ENCODE results near the gene GLIS1. TPM values are rescaled to one million over a fixed set of nuclear protein-coding genes. Genes with fewer than 3 reads are reported as not detected.

The GLIS1 gene
- total and polyA plus RNA-seq, 12 donors: 0.06 to 0.10 (median 0.09) TPM; not detected in 7

DNA sequence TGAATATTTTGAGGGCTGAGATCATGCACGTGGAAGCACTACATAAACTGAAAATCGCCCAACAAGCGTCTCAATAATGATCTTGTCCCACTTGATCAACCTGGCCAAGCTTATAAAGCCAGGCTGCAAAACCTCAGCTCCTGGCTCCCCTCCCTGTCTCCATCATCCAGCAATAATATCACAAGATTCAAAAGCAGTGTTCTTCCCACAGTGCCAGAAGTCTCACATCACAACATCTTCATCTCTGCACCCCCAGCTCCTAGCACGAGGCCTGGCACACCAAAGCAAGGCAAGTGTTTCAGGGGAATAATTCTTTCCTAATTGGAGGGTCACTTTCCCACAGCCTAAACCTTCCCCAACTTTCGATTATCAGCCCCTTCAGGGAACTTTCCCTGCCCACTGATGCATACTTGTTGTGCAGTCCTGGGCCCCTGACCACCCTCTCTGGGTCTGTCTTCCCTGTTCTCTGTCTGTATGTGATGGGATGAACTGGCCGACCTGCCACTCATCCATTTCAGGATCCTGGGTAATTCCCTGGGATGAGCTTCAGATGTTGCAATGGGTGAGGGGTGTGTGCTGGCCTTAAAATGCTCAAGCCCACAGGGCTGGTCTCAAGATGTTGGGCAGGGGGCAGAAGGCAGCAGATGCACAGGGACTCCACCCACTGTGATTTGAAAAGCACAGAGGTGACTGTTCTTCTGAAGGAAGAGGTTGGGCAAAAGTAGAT, 150.7 kb downstream of the GLIS1 start:
- H3K4me1 ChIP-seq: peaks cover 0 to 12% (median 0%) of the 10 kb centered on the region in 9 donors
- no peak for DNase-seq
- H3K36me3 ChIP-seq: no peaks in the 10 kb centered on the region
- 82 to 86% methylated on average over 6 of the region's 6 CpGs for WGBS, 2 donors
- H3K4me3 ChIP-seq: no peak overlapping the region
- peaks cover 0 to 10% (median 0%) of the 10 kb centered on the region in 7 donors for H3K27me3 ChIP-seq
- no peaks in the 10 kb centered on the region for H3K9me3 ChIP-seq
- no peak for ATAC-seq
- intact Hi-C loops (cut with DNase I): loop anchor here in 1 of 10 donors (10.0 kb wide), 1 partner anchor 93 kb away; no protein-coding TSS in a partner anchor
- TF ChIP-seq, protein P1, sequence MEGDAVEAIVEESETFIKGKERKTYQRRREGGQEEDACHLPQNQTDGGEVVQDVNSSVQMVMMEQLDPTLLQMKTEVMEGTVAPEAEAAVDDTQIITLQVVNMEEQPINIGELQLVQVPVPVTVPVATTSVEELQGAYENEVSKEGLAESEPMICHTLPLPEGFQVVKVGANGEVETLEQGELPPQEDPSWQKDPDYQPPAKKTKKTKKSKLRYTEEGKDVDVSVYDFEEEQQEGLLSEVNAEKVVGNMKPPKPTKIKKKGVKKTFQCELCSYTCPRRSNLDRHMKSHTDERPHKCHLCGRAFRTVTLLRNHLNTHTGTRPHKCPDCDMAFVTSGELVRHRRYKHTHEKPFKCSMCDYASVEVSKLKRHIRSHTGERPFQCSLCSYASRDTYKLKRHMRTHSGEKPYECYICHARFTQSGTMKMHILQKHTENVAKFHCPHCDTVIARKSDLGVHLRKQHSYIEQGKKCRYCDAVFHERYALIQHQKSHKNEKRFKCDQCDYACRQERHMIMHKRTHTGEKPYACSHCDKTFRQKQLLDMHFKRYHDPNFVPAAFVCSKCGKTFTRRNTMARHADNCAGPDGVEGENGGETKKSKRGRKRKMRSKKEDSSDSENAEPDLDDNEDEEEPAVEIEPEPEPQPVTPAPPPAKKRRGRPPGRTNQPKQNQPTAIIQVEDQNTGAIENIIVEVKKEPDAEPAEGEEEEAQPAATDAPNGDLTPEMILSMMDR (IDR thresholded peaks at IDR 0.05): no peak
- no peak overlapping the region for H3K27ac ChIP-seq

DNA sequence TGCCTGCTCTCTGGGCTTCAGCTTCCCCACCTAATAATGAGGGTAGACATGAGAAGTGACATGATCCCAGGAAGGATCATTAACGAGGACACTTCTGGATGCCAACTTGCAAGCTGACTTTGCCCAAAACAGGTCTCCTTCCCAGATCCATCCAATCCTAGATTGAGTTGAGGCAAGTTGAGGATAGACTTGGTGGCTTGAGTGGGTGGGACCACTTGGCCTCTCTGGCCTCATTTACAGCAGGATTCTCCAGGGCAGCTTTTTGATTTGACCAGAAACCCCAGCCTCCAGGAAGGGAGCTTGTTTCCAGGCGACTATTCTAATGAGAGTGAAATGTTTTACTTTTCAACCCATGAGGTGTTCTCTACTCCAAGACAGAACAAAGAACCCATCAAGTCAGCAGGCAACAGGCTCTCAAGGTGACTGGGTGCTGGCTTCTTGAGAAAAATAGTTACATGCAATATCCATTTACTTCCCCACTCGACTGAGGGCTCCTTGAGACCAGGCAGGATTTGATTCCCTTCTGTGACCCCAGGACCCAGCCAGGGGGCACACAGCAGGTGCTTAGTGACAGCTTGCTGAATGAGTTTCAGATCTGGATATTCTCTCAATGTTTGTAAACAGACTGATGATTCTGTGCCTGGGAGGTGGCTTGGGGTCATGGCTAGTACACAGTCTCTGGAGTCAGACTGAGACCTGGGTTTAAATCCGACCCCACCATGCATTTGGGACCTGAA, 151.5 kb downstream of the GLIS1 start:
- intact Hi-C loops (cut with DNase I): loop anchor here in 1 of 10 donors (10.0 kb wide), 1 partner anchor 93 kb away; no protein-coding TSS in a partner anchor
- H3K36me3 ChIP-seq: no peaks in the 10 kb centered on the region
- peaks cover 0 to 10% (median 0%) of the 10 kb centered on the region in 7 donors for H3K27me3 ChIP-seq
- no peak for DNase-seq
- H3K4me3 ChIP-seq: no peak overlapping the region
- no peak overlapping the region for H3K27ac ChIP-seq
- 77 to 78% methylated on average over 4 of the region's 4 CpGs for WGBS, 2 donors
- no peak for ATAC-seq
- no peaks in the 10 kb centered on the region for H3K9me3 ChIP-seq
- TF ChIP-seq, protein P1 (IDR thresholded peaks at IDR 0.05): no peak
- peaks cover 0 to 12% (median 0%) of the 10 kb centered on the region in 9 donors for H3K4me1 ChIP-seq

DNA sequence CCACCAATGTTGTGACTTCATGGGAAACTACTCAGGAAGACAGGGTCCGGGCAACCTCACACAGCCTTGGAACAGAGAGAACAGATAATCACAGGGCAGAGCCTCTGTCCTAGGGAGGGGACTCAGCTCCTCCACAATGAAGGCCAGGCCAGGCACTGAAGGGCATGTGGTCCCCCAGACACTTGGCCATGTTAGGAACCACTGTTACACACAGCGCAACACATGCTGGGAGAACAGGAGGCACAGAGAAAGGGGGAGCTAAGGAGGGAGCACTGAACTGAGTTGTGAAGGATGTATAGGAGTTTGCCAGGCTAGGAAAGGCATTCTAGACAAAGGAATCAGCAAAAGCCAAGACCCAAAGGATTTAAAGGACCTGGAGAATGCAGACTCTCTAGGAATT, 152.2 kb downstream of the GLIS1 start:
- Histone ChIP-seq H3K36me3 (no peaks in the 10 kb centered on the region), H3K9me3 (no peaks in the 10 kb centered on the region), H3K4me3 (no peak overlapping the region), H3K27me3 (peaks cover 0 to 10% (median 0%) of the 10 kb centered on the region in 7 donors), H3K4me1 (peaks cover 0 to 10% (median 0%) of the 10 kb centered on the region in 9 donors), H3K27ac (no peak overlapping the region)
- intact Hi-C loops (cut with DNase I): loop anchor here in 1 of 10 donors (10.0 kb wide), 1 partner anchor 92 kb away; no protein-coding TSS in a partner anchor
- DNase-seq (no peak), ATAC-seq (no peak)
- WGBS, 2 donors: 80 to 83% methylated on average over 2 of the region's 2 CpGs
- TF ChIP-seq, protein P1 (IDR thresholded peaks at IDR 0.05): no peak

DNA sequence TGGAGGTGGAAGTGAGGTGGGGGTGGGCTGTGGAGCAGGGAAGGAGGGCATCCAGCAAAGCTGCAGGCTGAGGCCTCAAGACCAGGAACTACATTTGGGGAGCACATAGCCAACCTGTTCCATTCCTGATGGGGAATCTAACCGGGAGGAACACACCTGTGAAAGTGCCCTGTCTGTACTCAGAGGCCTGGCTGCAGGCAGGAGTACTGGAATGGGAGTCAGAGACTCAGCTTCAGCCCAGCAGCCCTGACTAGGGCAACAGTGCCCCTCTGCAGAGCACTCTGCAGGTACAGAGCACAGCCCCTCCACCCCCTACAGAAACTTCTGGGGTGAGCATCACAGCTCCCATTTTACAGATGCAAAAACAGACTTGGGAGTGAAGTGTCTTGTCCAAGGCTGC, 153.4 kb downstream of the GLIS1 start:
- peaks cover 0 to 10% (median 0%) of the 10 kb centered on the region in 9 donors for H3K4me1 ChIP-seq
- ATAC-seq (no peak), DNase-seq (no peak)
- H3K27ac ChIP-seq: no peak overlapping the region
- no peaks in the 10 kb centered on the region for H3K9me3 ChIP-seq
- H3K27me3 ChIP-seq: peaks cover 0 to 10% (median 0%) of the 10 kb centered on the region in 7 donors
- TF ChIP-seq, protein P1 (IDR thresholded peaks at IDR 0.05): no peak
- WGBS, 2 donors: 88 to 92% methylated on average over 1 of the region's 1 CpG
- no peak overlapping the region for H3K4me3 ChIP-seq
- intact Hi-C loops (cut with DNase I): loop anchor here in 1 of 10 donors (10.0 kb wide), 1 partner anchor 91 kb away; no protein-coding TSS in a partner anchor
- H3K36me3 ChIP-seq: no peaks in the 10 kb centered on the region
